SH-SY5Y (cell line): ENCODE results near the gene PGAP3.

ENCODE experiments used
- GATA2 ChIP-seq: IDR thresholded peaks from 2 replicates; pipeline ENCODE4 v1.6.1; 2011; ENCODE audit warnings: mild to moderate bottlenecking, low read depth, low read length
- GATA3 ChIP-seq: IDR thresholded peaks from 2 replicates; pipeline ENCODE4 v1.6.1; 2011; ENCODE audit warnings: low read depth, mild to moderate bottlenecking, low read length, moderate library complexity

DNA sequence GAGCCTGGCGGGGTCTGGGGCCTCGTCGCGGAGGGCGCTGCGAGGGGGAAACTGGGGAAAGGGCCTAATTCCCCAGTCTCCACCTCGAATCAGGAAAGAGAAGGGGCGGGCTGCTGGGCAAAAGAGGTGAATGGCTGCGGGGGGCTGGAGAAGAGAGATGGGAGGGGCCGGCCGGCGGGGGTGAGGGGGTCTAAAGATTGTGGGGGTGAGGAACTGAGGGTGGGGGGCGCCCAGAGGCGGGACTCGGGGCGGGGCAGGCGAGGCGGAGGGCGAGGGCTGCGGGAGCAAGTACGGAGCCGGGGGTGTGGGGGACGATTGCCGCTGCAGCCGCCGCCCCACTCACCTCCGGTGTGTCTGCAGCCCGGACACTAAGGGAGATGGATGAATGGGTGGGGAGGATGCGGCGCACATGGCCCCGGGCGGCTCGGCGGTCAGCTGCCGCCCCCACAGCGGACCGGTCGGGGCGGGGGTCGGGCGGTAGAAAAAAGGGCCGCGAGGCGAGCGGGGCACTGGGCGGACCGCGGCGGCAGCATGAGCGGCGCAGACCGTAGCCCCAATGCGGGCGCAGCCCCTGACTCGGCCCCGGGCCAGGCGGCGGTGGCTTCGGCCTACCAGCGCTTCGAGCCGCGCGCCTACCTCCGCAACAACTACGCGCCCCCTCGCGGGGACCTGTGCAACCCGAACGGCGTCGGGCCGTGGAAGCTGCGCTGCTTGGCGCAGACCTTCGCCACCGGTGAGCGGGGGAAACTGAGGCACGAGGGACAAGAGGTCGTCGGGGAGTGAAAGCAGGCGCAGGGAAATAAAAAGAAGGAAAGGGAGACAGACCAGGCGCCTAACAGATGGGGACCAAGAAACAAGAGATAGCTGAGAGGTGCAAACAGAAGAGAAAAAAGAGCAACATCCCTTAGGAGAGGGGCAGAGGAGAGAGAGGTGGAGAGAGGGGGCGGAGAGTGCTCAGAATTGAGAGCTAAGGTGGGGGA, 19.6 kb downstream of the PGAP3 start, which contains the start of gene PNMT:
- TF ChIP-seq GATA2 (no peak), GATA3 (no peak)
